ENCODE measurements around the gene PPL. TPM values are rescaled to one million over a fixed set of nuclear protein-coding genes. Genes with fewer than 3 reads are reported as not detected.

PPL gene
- total and polyA plus RNA-seq, 2 donors (not counting 3 experiments of a cell fraction or from before 2014, with no cell fraction given), result 0.07 to 0.20 TPM

- Histone ChIP-seq H2AFZ (ENCODE audit: low read depth, low read length) (no peak overlapping the region), H3K9me3 (replicated peaks; ENCODE audit: control insufficient read depth, insufficient read depth, low read length) (no peaks in the 10 kb centered on the region), H3K79me2 (ENCODE audit: control insufficient read depth, insufficient read depth, low read length) (no peaks in the 10 kb centered on the region), H3K9ac (replicated peaks; ENCODE audit: extremely low read depth, insufficient read depth, low read length) (no peak overlapping the region), H3K9me1 (replicated peaks; ENCODE audit: control insufficient read depth, extremely low read depth, insufficient read depth, low read length) (no peaks in the 10 kb centered on the region), H3K36me3 (ENCODE audit: control insufficient read depth in 2 of 2, extremely low read depth in 1 of 2, insufficient read depth in 2 of 2, low read length in 2 of 2) (peaks cover 21 to 62% of the 10 kb centered on the region in 2 experiments), H3K27ac (ENCODE audit: insufficient read depth, low read depth, low read length) (no peak overlapping the region), H3K4me1 (ENCODE audit: control insufficient read depth, extremely low read depth, insufficient read depth, low read length) (no peaks in the 10 kb centered on the region), H3K27me3 (ENCODE audit: control insufficient read depth in 2 of 2, insufficient read depth in 2 of 2, low read length in 2 of 2) (no peaks in the 10 kb centered on the region), H4K20me1 (replicated peaks; ENCODE audit: control insufficient read depth, extremely low read depth, insufficient read depth, low read length) (no peaks in the 10 kb centered on the region), H3K4me3 (replicated peaks in 1 of 3; ENCODE audit: insufficient read depth in 1 of 3, low read depth in 1 of 3, low read length in 3 of 3) (no peak overlapping the region), H3K4me2 (ENCODE audit: insufficient read depth, low read length) (no peak overlapping the region)
- FAIRE-seq (no peak), DNase-seq (ENCODE audit: low read depth, low spot score) (no peak)
- BruUV-seq (replicated peaks), result no TSS peak
- CTCF ChIA-PET, result interaction anchor here (1.2 kb wide), 1 partner anchor 10 kb away, joined by 6 read pairs; no protein-coding TSS in a partner anchor
- dilution Hi-C loops (cut with MboI; ENCODE audit: extremely low pct_ligation_motif_present, low sequenced_read_pairs), result no loop called here
- intact Hi-C loops (cut with micrococcal nuclease), result no loop called here
- POLR2A ChIA-PET, result no interaction called here
- TF ChIP-seq GATA2 (IDR thresholded peaks at IDR 0.05; ENCODE audit: insufficient read depth, insufficient read length, low read depth, low read length) (no peak), MYC (IDR thresholded peaks at IDR 0.05; ENCODE audit: low read depth, low read length) (no peak), EZH2 (IDR thresholded peaks at IDR 0.05; ENCODE audit: borderline replicate concordance, low read depth, low read length, severe bottlenecking) (no peak), FOS (IDR thresholded peaks at IDR 0.05; ENCODE audit: borderline replicate concordance, insufficient read depth, low read length) (no peak), POLR2AphosphoS5 (IDR thresholded peaks at IDR 0.05; ENCODE audit: insufficient read depth, low read depth, low read length) (no peak), POLR2A (IDR thresholded peaks at IDR 0.05; ENCODE audit: low read depth, low read length) (no peak), JUN (IDR thresholded peaks at IDR 0.05; ENCODE audit: borderline replicate concordance, insufficient read depth, insufficient read length, low read depth) (no peak)
- TF ChIP-seq, protein P1, sequence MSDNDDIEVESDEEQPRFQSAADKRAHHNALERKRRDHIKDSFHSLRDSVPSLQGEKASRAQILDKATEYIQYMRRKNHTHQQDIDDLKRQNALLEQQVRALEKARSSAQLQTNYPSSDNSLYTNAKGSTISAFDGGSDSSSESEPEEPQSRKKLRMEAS (IDR thresholded peaks at IDR 0.05; ENCODE audit: insufficient read depth, insufficient read length), result no peak
- TF ChIP-seq, protein P2, sequence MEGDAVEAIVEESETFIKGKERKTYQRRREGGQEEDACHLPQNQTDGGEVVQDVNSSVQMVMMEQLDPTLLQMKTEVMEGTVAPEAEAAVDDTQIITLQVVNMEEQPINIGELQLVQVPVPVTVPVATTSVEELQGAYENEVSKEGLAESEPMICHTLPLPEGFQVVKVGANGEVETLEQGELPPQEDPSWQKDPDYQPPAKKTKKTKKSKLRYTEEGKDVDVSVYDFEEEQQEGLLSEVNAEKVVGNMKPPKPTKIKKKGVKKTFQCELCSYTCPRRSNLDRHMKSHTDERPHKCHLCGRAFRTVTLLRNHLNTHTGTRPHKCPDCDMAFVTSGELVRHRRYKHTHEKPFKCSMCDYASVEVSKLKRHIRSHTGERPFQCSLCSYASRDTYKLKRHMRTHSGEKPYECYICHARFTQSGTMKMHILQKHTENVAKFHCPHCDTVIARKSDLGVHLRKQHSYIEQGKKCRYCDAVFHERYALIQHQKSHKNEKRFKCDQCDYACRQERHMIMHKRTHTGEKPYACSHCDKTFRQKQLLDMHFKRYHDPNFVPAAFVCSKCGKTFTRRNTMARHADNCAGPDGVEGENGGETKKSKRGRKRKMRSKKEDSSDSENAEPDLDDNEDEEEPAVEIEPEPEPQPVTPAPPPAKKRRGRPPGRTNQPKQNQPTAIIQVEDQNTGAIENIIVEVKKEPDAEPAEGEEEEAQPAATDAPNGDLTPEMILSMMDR (IDR thresholded peaks at IDR 0.05; ENCODE audit: extremely low read depth in 1 of 2, insufficient read depth in 1 of 2, low read depth in 1 of 2, low read length in 2 of 2), result no peak
Observed at GRCh38 chr16:4883501-4883900, 53.4 kb downstream of the PPL start.
